ENCODE measurements around the gene YIPF1. TPM values are rescaled to one million over a fixed set of nuclear protein-coding genes. Genes with fewer than 3 reads are reported as not detected.

YIPF1 gene
- total RNA-seq, 1 donor from 2014 or later = 41.2 TPM

GRCh38 chr1:53847980-53848379 is 41.6 kb downstream of the YIPF1 start:
- H2AFZ ChIP-seq (replicated peaks) = no peak overlapping the region
- Mint-ChIP-seq H3K4me1 (no peaks in the 10 kb centered on the region), H3K4me3 (no peak overlapping the region), H3K27ac (no peak overlapping the region), H3K36me3 (peaks cover 12% of the 10 kb centered on the region), H3K27me3 (ENCODE audit: insufficient read depth, low read depth) (peaks cover 4% of the 10 kb centered on the region), H3K9me3 (peaks cover 2% of the 10 kb centered on the region)
- H4K20me1 ChIP-seq (ENCODE audit: low read depth) = no peaks in the 10 kb centered on the region
- no peaks in the 10 kb centered on the region for H3K79me2 ChIP-seq (ENCODE audit: low read depth)
- no peaks in the 10 kb centered on the region for H3K4me1 ChIP-seq
- H3K4me2 ChIP-seq = no peak overlapping the region
- H3K9ac ChIP-seq = no peak overlapping the region
- no peaks in the 10 kb centered on the region for H3F3A ChIP-seq (ENCODE audit: low read depth)
- H3K27ac ChIP-seq = no peak overlapping the region
- TF ChIP-seq CTCF (IDR thresholded peaks at IDR 0.05) (no peak), EZH2 (IDR thresholded peaks at IDR 0.05) (no peak), EZH2phosphoT487 (IDR thresholded peaks at IDR 0.05) (no peak)
- no peaks in the 10 kb centered on the region for H3K9me3 ChIP-seq (ENCODE audit: low read depth)
- DNase-seq (ENCODE audit: low spot score) = no peak
- no peaks in the 10 kb centered on the region for H3K27me3 ChIP-seq
- H3K4me3 ChIP-seq = no peak overlapping the region
- H3K36me3 ChIP-seq = no peaks in the 10 kb centered on the region

- Histone ChIP-seq H3K27ac (no peak overlapping the region), H3K4me1 (no peaks in the 10 kb centered on the region), H3K4me2 (no peak overlapping the region), H3K27me3 (no peaks in the 10 kb centered on the region), H3K9me3 (ENCODE audit: low read depth) (peaks cover 11% of the 10 kb centered on the region), H3K79me2 (ENCODE audit: low read depth) (peaks cover 6% of the 10 kb centered on the region), H3F3A (ENCODE audit: low read depth) (peaks cover 7% of the 10 kb centered on the region), H3K9ac (no peak overlapping the region), H4K20me1 (ENCODE audit: low read depth) (no peaks in the 10 kb centered on the region), H3K36me3 (no peaks in the 10 kb centered on the region), H3K4me3 (no peak overlapping the region), H2AFZ (replicated peaks) (no peak overlapping the region)
- Mint-ChIP-seq H3K4me1 (no peaks in the 10 kb centered on the region), H3K27me3 (ENCODE audit: insufficient read depth, low read depth) (peaks cover 6% of the 10 kb centered on the region), H3K36me3 (no peaks in the 10 kb centered on the region), H3K9me3 (peaks cover 11% of the 10 kb centered on the region), H3K4me3 (no peak overlapping the region), H3K27ac (no peak overlapping the region)
- no peak for TF ChIP-seq EZH2phosphoT487 (IDR thresholded peaks at IDR 0.05)
- DNase-seq (ENCODE audit: low spot score) = no peak
Measured at GRCh38 chr1:53842347-53842746, 47.2 kb downstream of the YIPF1 start.

GRCh38 chr1:53838654-53838974 is 51.0 kb downstream of the YIPF1 start:
- H3K4me3 Mint-ChIP-seq = peak overlapping the region; percentile 94
- peaks cover 3% of the 10 kb centered on the region for H3K27me3 Mint-ChIP-seq (ENCODE audit: insufficient read depth, low read depth)
- peak overlapping the region; percentile 96 for H3K27ac Mint-ChIP-seq
- peaks cover 42% of the 10 kb centered on the region for H3K79me2 ChIP-seq (ENCODE audit: low read depth)
- peak overlapping the region; percentile 84 for H3K4me2 ChIP-seq
- H4K20me1 ChIP-seq (ENCODE audit: low read depth) = no peaks in the 10 kb centered on the region
- no peaks in the 10 kb centered on the region for H3K36me3 ChIP-seq
- TF ChIP-seq EZH2phosphoT487 (IDR thresholded peaks at IDR 0.05) (no peak), EZH2 (IDR thresholded peaks at IDR 0.05) (no peak), CTCF (IDR thresholded peaks at IDR 0.05) (no peak)
- no peaks in the 10 kb centered on the region for H3K27me3 ChIP-seq
- H3K36me3 Mint-ChIP-seq = no peaks in the 10 kb centered on the region
- no peak overlapping the region for H3K27ac ChIP-seq
- peak overlapping the region; percentile 82 for H3K4me3 ChIP-seq
- H3K9me3 Mint-ChIP-seq = peaks cover 11% of the 10 kb centered on the region
- peaks cover 5% of the 10 kb centered on the region for H3K4me1 ChIP-seq
- H3K9me3 ChIP-seq (ENCODE audit: low read depth) = peaks cover 11% of the 10 kb centered on the region
- no peak for DNase-seq (ENCODE audit: low spot score)
- no peak overlapping the region for H3K9ac ChIP-seq
- no peak overlapping the region for H2AFZ ChIP-seq (replicated peaks)
- H3F3A ChIP-seq (ENCODE audit: low read depth) = peaks cover 7% of the 10 kb centered on the region
- peaks cover 10% of the 10 kb centered on the region for H3K4me1 Mint-ChIP-seq

GRCh38 chr1:53837924-53838653 is 51.5 kb downstream of the YIPF1 start, which contains the start of gene NDC1:
NDC1 (minus strand) TSS chr1:53838296; CDS start chr1:53838261, 35 bp downstream.
- Histone ChIP-seq H3K4me1 (peaks cover 5% of the 10 kb centered on the region), H3K27ac (peak within 1 kb of the TSS; percentile 69), H3K9ac (peak within 1 kb of the TSS; percentile 31), H3K4me2 (peak within 1 kb of the TSS; percentile 84), H3K27me3 (no peaks in the 10 kb centered on the region), H3K36me3 (no peaks in the 10 kb centered on the region), H3F3A (ENCODE audit: low read depth) (peaks cover 7% of the 10 kb centered on the region), H3K4me3 (peak within 1 kb of the TSS; percentile 82), H3K79me2 (ENCODE audit: low read depth) (peaks cover 48% of the 10 kb centered on the region), H3K9me3 (ENCODE audit: low read depth) (peaks cover 11% of the 10 kb centered on the region), H4K20me1 (ENCODE audit: low read depth) (no peaks in the 10 kb centered on the region), H2AFZ (replicated peaks) (peak within 1 kb of the TSS; percentile 45)
- Mint-ChIP-seq H3K27ac (peak within 1 kb of the TSS; percentile 96), H3K36me3 (peaks cover 1% of the 10 kb centered on the region), H3K9me3 (peaks cover 9% of the 10 kb centered on the region), H3K4me3 (peak within 1 kb of the TSS; percentile 94), H3K4me1 (peaks cover 10% of the 10 kb centered on the region), H3K27me3 (ENCODE audit: insufficient read depth, low read depth) (peaks cover 2% of the 10 kb centered on the region)
- peak; percentile 97 for DNase-seq (ENCODE audit: low spot score)
- TF ChIP-seq EZH2phosphoT487 (IDR thresholded peaks at IDR 0.05) (no peak), EZH2 (IDR thresholded peaks at IDR 0.05) (no peak), CTCF (IDR thresholded peaks at IDR 0.05) (peak; percentile 51)
